ENCODE data around the gene KRT38. TPM values are rescaled to one million over a fixed set of nuclear protein-coding genes. Genes with fewer than 3 reads are reported as not detected.

KRT38 gene
- total RNA-seq, 1 experiment from 2014 or later: not detected

- TF ChIP-seq, protein P1, sequence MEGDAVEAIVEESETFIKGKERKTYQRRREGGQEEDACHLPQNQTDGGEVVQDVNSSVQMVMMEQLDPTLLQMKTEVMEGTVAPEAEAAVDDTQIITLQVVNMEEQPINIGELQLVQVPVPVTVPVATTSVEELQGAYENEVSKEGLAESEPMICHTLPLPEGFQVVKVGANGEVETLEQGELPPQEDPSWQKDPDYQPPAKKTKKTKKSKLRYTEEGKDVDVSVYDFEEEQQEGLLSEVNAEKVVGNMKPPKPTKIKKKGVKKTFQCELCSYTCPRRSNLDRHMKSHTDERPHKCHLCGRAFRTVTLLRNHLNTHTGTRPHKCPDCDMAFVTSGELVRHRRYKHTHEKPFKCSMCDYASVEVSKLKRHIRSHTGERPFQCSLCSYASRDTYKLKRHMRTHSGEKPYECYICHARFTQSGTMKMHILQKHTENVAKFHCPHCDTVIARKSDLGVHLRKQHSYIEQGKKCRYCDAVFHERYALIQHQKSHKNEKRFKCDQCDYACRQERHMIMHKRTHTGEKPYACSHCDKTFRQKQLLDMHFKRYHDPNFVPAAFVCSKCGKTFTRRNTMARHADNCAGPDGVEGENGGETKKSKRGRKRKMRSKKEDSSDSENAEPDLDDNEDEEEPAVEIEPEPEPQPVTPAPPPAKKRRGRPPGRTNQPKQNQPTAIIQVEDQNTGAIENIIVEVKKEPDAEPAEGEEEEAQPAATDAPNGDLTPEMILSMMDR (conservative IDR thresholded peaks at IDR 0.05): no peak
- Histone ChIP-seq H3K27me3 (ENCODE audit: insufficient read depth, low read length) (no peaks in the 10 kb centered on the region), H3K23ac (ENCODE audit: insufficient read length, low read depth, low read length) (no peak overlapping the region), H2BK5ac (ENCODE audit: insufficient read length, low read length) (no peak overlapping the region), H3K79me1 (ENCODE audit: insufficient read depth, low read depth, low read length, poor library complexity, severe bottlenecking) (no peaks in the 10 kb centered on the region), H3K4ac (ENCODE audit: low read depth, low read length) (no peak overlapping the region), H2BK15ac (ENCODE audit: low read depth, low read length) (no peak overlapping the region), H2AK5ac (ENCODE audit: insufficient read length, low read length) (no peak overlapping the region), H4K20me1 (ENCODE audit: control insufficient read depth, insufficient read depth, insufficient read length) (no peaks in the 10 kb centered on the region), H3K56ac (ENCODE audit: insufficient read length, low read depth, low read length) (no peak overlapping the region), H2BK120ac (ENCODE audit: low read depth, low read length, poor library complexity, severe bottlenecking) (no peak overlapping the region), H3K9ac (ENCODE audit: extremely low read depth, insufficient read length, low read length) (no peak overlapping the region), H4K91ac (ENCODE audit: insufficient read length, low read depth, low read length) (no peak overlapping the region), H2AFZ (ENCODE audit: low read length) (no peak overlapping the region), H3K4me1 (ENCODE audit: insufficient read depth, low read length) (no peaks in the 10 kb centered on the region), H2BK20ac (ENCODE audit: low read depth, low read length, poor library complexity, severe bottlenecking) (no peak overlapping the region), H3T11ph (ENCODE audit: low read length) (no peak overlapping the region), H3K79me2 (ENCODE audit: insufficient read depth, low read length) (no peaks in the 10 kb centered on the region), H3K18ac (ENCODE audit: insufficient read length, low read depth, low read length) (no peak overlapping the region), H3K27ac (ENCODE audit: insufficient read length, low read depth, low read length) (no peak overlapping the region), H3K4me2 (ENCODE audit: insufficient read depth, insufficient read length, low read length) (no peak overlapping the region), H3K14ac (ENCODE audit: insufficient read depth, low read length) (no peak overlapping the region), H4K5ac (ENCODE audit: insufficient read length, low read depth, low read length) (no peak overlapping the region), H2BK12ac (ENCODE audit: insufficient read length, low read depth, low read length) (no peak overlapping the region), H4K8ac (replicated peaks; ENCODE audit: insufficient read length, low read depth, low read length) (no peak overlapping the region), H3K23me2 (ENCODE audit: insufficient read length, low read depth, low read length, poor library complexity, severe bottlenecking) (no peaks in the 10 kb centered on the region), H3K9me3 (ENCODE audit: control insufficient read depth, low read depth, low read length) (peaks cover 12% of the 10 kb centered on the region)
- Mint-ChIP-seq H3K36me3 (ENCODE audit: insufficient read depth in 1 of 3, low read depth in 3 of 3) (no peaks in the 10 kb centered on the region; a peak in 4 of 7 replicates), H3K27me3 (ENCODE audit: low read depth) (peaks cover 20% of the 10 kb centered on the region), H3K27ac (no peak overlapping the region), H3K4me3 (no peak overlapping the region), H3K4me1 (no peaks in the 10 kb centered on the region), H3K9me3 (peaks cover 3 to 13% of the 10 kb centered on the region in 2 experiments)
- WGBS (ENCODE audit: extremely low coverage, insufficient read length, low lambda C conversion rate): no CpG with 5 or more reads among the region's 2 CpGs
- DNase-seq: no peak
These were observed 7.7 kb upstream of the KRT38 start for GRCh38 chr17:41448506-41448905.

All from H9 (cell line).